GM19395 (cell line): ENCODE measurements around the gene BLOC1S4.
"Not testable (repeated sequence)": the region's sequence is repeated elsewhere in the genome, so short reads cannot be mapped to it uniquely, and the experiment has no call there.

Experiments used
- ATAC-seq: cut with Tn5 transposase; IDR thresholded peaks from one replicate; pipeline ENCODE4 v1.9.1; 2021; ENCODE audit warnings: mild to moderate bottlenecking, moderate library complexity; ENCODE audit not compliant: unreplicated experiment

BLOC1S4 gene

GRCh38 chr4:6716018-6716911, at the start of gene BLOC1S4:
TSS of gene BLOC1S4 (plus strand) at chr4:6716174. CDS start at chr4:6716210, 36 bp downstream.
- peak; percentile 81 for ATAC-seq

GRCh38 chr4:6668391-6668790, 47.6 kb upstream of the BLOC1S4 start:
- no peak for ATAC-seq

GRCh38 chr4:6671648-6672047, 44.3 kb upstream of the BLOC1S4 start:
- no peak for ATAC-seq

- no peak for ATAC-seq
Observed at GRCh38 chr4:6672131-6672530, 43.8 kb upstream of the BLOC1S4 start.

- ATAC-seq = not testable (repeated sequence)
Observed at GRCh38 chr4:6672541-6673190, 43.3 kb upstream of the BLOC1S4 start.

GRCh38 chr4:6673191-6673659, 42.7 kb upstream of the BLOC1S4 start:
- ATAC-seq = not testable (repeated sequence)

- ATAC-seq = peak; percentile 81
Observed at GRCh38 chr4:6673660-6674499, 42.1 kb upstream of the BLOC1S4 start.

- peak; percentile 53 for ATAC-seq
Observed at GRCh38 chr4:6674500-6675149, 41.3 kb upstream of the BLOC1S4 start.

GRCh38 chr4:6676722-6677558, 39.0 kb upstream of the BLOC1S4 start:
- ATAC-seq = no peak

GRCh38 chr4:6680372-6681034, 35.5 kb upstream of the BLOC1S4 start:
- no peak for ATAC-seq

- ATAC-seq = no peak
Observed at GRCh38 chr4:6681191-6681590, 34.8 kb upstream of the BLOC1S4 start.

- no peak for ATAC-seq
Observed at GRCh38 chr4:6682862-6683590, 32.9 kb upstream of the BLOC1S4 start.

GRCh38 chr4:6684656-6685055, 31.3 kb upstream of the BLOC1S4 start:
- no peak for ATAC-seq

- no peak for ATAC-seq
Observed at GRCh38 chr4:6686104-6686787, 29.7 kb upstream of the BLOC1S4 start.

- ATAC-seq = no peak
Observed at GRCh38 chr4:6687947-6688878, 27.8 kb upstream of the BLOC1S4 start.

GRCh38 chr4:6688879-6689505, 27.0 kb upstream of the BLOC1S4 start:
- ATAC-seq = peak; percentile 90
